Prostate gland (tissue), 2 donors: ENCODE measurements around the gene SIAH2. TPM values are rescaled to one million over a fixed set of nuclear protein-coding genes. Genes with fewer than 3 reads are reported as not detected.

Experiments
- DNase-seq: peaks from one replicate; pipeline ENCODE4 v3.0.0-alpha.2; 2019; ENCODE audit warnings: low spot score
- H3K27ac ChIP-seq, 2 donors: fragments of 200-600 bp; sonication (generic); 2 replicates each; pipeline ENCODE4 v1.5.1; 2017 to 2019
- H3K27me3 ChIP-seq: fragments of 200-600 bp; sonication (generic); replicated peaks from 2 replicates; pipeline ENCODE4 v1.5.1; 2019; ENCODE audit not compliant: insufficient read depth
- H3K36me3 ChIP-seq, 2 donors: fragments of 200-600 bp; sonication (generic); 1 replicate in 1 of 2; 2 replicates in 1 of 2; pipeline versions ENCODE4 v1.5.1 to v1.8.1; 2017 to 2019
- H3K4me1 ChIP-seq: fragments of 200-600 bp; sonication (generic); replicated peaks from 2 replicates; pipeline ENCODE4 v1.5.1; 2019
- H3K4me3 ChIP-seq, 2 donors: fragments of 200-600 bp; sonication (generic); 2 replicates each; pipeline ENCODE4 v1.5.1; 2017 to 2019
- H3K9me3 ChIP-seq: fragments of 200-600 bp; sonication (generic); 2 replicates; pipeline ENCODE4 v1.5.1; 2017
- CTCF ChIP-seq, 4 experiments: fragments of 200-600 bp in 2 of 4; fragments of 450-650 bp in 2 of 4; sonication (generic) in 2 of 4; IDR thresholded peaks; 1 replicate in 3 of 4; 2 replicates in 1 of 4; pipeline ENCODE4 v1.5.1; 2016 to 2019; ENCODE audit warnings: antibody characterized with exemption in 4 of 4, mild to moderate bottlenecking in 2 of 4, moderate library complexity in 2 of 4
- POLR2A ChIP-seq: fragments of 450-650 bp; IDR thresholded peaks from one replicate; pipeline ENCODE4 v1.6.1; 2016; ENCODE audit warnings: antibody characterized with exemption, mild to moderate bottlenecking
- POLR2AphosphoS5 ChIP-seq: sonication (generic); formaldehyde crosslinking; IDR thresholded peaks from one replicate; pipeline ENCODE4 v1.6.1; 2017; ENCODE audit warnings: antibody characterized with exemption
- WGBS: methylation state at CpG from one replicate; pipeline ENCODE4 v1.1.5; 2018; 5-methylcytosine and 5-hydroxymethylcytosine counted together
- intact Hi-C: fragments of 100-400 bp; cut with DNase I; formaldehyde crosslinking; loops from one replicate; pipeline ENCODE4 v1.14.2; 2022
- total RNA-seq, 2 donors: library from RNA; depleted of rRNA; stranded (reverse); fragments of >200 nt; gene quantifications; one replicate each; pipeline ENCODE4 v1.1.0, GENCODE V29; 2016

Gene SIAH2
- total RNA-seq, 2 donors from 2014 or later, result 47.4 to 48.9 TPM

DNA sequence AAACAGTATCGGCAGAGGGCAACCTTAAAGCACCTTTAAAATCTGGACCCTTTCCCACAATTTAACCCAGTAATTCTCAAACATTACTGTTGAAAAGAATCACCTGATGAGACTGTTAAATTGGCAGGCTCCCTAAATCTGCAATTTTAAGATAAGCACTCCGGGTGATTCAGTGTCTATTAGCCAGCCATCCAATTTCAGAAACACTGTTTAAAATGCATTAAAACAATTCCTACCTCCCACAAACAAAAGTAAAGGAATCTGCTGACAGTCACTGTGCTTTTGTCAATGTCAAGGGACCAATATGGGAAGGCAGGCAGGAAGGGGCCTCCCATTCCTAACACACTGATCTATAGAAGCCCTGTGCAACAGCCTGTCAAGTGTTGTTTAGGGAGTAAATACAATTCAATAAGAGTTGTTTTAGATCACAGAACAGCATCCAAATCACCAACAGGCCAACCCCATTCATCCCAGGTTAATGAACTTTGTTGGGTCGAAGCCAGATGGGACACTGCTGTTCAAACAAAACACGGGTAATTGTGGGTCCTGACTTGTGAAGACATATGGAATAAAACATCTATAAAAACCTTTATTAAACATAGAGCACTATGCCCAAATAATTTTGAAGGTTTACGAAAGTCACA, 21.4 kb downstream of the SIAH2 start:
- intact Hi-C loops, result no loop called here
- 51% methylated on average over 5 of the region's 5 CpGs for WGBS
- Histone ChIP-seq H3K27ac (no peak overlapping the region), H3K27me3 (no peaks in the 10 kb centered on the region), H3K4me1 (peaks cover 10% of the 10 kb centered on the region), H3K36me3 (no peaks in the 10 kb centered on the region), H3K4me3 (no peak overlapping the region), H3K9me3 (no peaks in the 10 kb centered on the region)
- TF ChIP-seq CTCF (IDR thresholded peaks at IDR 0.05) (no peak), POLR2AphosphoS5 (no peak), POLR2A (no peak)
- DNase-seq, result no peak

DNA sequence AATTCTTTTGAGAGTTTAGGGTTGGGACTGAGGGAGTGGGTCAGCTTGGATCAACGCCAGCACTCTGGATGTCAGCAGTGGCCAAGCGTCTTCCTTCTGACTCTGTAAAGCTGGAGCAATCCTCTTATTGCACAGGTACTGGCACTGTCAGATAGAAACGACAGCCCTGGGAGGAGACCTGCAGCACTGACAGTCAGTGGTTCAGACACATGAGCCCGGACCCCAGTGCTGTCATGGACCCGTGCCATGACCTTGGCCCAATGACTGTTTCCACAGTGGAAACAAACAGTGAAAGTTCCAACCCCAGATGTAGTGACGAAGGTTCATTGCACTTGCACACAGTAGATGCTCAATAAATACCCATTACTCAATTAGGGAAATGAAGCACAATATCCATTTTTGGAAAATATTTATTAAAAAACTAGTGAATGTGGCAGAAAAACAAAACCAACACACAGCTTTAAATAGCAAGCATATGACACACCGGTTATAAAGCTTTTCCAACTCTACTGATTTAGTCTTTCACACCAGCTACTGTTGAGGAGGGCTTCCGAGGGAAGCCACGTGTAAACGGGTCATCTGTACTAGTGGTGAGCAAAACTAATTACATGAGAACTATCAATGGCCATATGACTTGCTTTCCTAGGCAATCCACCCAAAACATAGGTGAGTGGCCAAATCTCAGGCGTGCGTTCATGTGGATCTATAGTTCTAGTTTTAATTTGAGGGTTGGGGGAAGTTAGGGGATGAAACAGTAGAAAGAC, 22.1 kb downstream of the SIAH2 start:
- Histone ChIP-seq H3K36me3 (no peaks in the 10 kb centered on the region), H3K27ac (no peak overlapping the region), H3K4me3 (no peak overlapping the region), H3K9me3 (no peaks in the 10 kb centered on the region), H3K27me3 (no peaks in the 10 kb centered on the region), H3K4me1 (peaks cover 10% of the 10 kb centered on the region)
- no peak for DNase-seq
- no peak for TF ChIP-seq CTCF (IDR thresholded peaks at IDR 0.05)
- no peak for TF ChIP-seq POLR2AphosphoS5
- TF ChIP-seq POLR2A, result no peak
- intact Hi-C loops, result no loop called here
- 87% methylated on average over 12 of the region's 12 CpGs for WGBS

DNA sequence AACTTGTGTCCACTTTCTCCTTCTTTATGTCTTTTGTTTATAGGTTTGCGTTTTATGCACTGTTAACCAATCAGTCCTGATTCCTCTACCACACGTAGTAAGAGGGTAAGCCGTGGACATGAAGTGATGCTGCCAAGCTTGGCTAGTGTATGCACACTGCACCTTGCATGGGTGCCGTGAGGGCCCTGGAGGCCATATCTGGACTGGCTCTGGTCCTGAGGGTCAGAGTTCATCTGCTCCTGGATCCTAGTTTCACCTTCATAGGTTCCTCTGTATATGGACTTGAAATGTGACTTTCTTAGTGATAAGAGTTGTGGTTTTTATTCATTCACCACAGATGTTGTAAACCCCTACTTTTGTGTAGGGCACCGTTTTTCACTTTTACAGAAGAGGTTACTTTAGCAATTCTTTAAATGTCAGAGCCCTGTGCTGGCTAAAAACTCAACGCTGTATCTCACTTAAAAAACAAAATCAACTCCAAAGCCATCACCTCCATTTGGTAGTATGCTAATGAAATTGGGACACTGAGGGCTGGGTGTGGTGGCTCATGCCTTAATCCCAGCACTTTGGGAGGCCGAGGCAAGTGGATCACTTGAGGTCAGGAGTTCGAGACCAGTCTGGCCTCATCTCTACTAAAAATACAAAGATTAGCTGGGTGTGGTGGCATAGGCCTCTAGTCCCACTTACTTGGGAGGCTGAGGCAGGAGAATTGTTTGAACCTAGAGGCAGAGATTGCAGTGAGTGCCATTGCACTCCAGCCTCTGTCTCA, 22.9 kb downstream of the SIAH2 start:
- DNase-seq, result no peak
- Histone ChIP-seq H3K27me3 (no peaks in the 10 kb centered on the region), H3K9me3 (no peaks in the 10 kb centered on the region), H3K4me3 (no peak overlapping the region), H3K36me3 (no peaks in the 10 kb centered on the region), H3K4me1 (peaks cover 10% of the 10 kb centered on the region), H3K27ac (no peak overlapping the region)
- WGBS, result 89% methylated on average over 8 of the region's 8 CpGs
- TF ChIP-seq POLR2A (no peak), CTCF (IDR thresholded peaks at IDR 0.05) (no peak), POLR2AphosphoS5 (no peak)
- intact Hi-C loops, result no loop called here

DNA sequence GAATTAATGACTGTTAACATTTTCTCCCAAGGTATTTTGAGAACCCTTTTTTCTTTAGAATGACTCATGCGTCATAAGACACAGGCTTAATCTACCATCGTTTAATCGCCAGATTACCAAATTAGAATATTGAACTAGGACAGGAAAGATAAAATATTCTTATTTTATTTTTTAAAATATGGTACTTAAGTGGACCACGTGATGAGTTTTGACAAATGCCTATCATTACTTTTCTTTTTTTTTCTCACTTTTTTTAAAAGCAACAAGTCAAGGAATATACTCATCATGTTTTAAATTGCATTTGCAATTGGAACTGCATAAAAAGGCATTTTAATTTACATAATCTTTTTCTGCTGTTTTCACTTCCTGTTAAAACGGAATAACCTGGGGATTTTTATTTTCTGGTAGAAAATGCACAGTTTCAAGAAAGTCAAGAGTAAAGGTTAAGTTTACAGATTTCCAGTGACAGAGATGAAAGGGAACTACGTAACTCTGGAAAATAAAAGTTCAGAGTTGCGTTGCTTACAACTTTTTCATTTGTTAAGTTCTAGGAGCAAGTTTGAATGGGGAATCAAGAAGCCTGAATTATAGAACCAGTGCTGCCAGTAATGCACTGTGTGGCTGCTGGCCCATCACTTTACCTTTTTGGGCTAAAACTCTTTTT, 23.6 kb downstream of the SIAH2 start:
- Histone ChIP-seq H3K4me1 (peaks cover 6% of the 10 kb centered on the region), H3K4me3 (no peak overlapping the region), H3K9me3 (no peaks in the 10 kb centered on the region), H3K27me3 (no peaks in the 10 kb centered on the region), H3K36me3 (no peaks in the 10 kb centered on the region), H3K27ac (no peak overlapping the region)
- 87% methylated on average over 7 of the region's 7 CpGs for WGBS
- TF ChIP-seq CTCF (IDR thresholded peaks at IDR 0.05) (no peak), POLR2A (no peak), POLR2AphosphoS5 (no peak)
- no peak for DNase-seq
- intact Hi-C loops, result no loop called here
